Neural cell (in vitro differentiated cells): ENCODE results near the gene GLB1L3.

ENCODE experiments used
- CTCF ChIP-seq: fragments of 450-650 bp; IDR thresholded peaks from 2 replicates; pipeline ENCODE4 v1.5.1; 2014; ENCODE audit warnings: antibody characterized with exemption, mild to moderate bottlenecking, moderate library complexity; ENCODE audit not compliant: poor library complexity, severe bottlenecking
- POLR2AphosphoS5 ChIP-seq: IDR thresholded peaks from 2 replicates; pipeline ENCODE4 v1.6.1; 2012
- TAF1 ChIP-seq: IDR thresholded peaks from 2 replicates; pipeline ENCODE4 v1.6.1; 2012; ENCODE audit warnings: low read depth
- TF ChIP-seq, protein P1 (sequence below): IDR thresholded peaks from 2 replicates; pipeline ENCODE4 v1.6.1; 2012; ENCODE audit warnings: borderline replicate concordance

GRCh38 chr11:134236834-134237556, 39.2 kb upstream of the GLB1L3 start:
- TF ChIP-seq, protein P1, sequence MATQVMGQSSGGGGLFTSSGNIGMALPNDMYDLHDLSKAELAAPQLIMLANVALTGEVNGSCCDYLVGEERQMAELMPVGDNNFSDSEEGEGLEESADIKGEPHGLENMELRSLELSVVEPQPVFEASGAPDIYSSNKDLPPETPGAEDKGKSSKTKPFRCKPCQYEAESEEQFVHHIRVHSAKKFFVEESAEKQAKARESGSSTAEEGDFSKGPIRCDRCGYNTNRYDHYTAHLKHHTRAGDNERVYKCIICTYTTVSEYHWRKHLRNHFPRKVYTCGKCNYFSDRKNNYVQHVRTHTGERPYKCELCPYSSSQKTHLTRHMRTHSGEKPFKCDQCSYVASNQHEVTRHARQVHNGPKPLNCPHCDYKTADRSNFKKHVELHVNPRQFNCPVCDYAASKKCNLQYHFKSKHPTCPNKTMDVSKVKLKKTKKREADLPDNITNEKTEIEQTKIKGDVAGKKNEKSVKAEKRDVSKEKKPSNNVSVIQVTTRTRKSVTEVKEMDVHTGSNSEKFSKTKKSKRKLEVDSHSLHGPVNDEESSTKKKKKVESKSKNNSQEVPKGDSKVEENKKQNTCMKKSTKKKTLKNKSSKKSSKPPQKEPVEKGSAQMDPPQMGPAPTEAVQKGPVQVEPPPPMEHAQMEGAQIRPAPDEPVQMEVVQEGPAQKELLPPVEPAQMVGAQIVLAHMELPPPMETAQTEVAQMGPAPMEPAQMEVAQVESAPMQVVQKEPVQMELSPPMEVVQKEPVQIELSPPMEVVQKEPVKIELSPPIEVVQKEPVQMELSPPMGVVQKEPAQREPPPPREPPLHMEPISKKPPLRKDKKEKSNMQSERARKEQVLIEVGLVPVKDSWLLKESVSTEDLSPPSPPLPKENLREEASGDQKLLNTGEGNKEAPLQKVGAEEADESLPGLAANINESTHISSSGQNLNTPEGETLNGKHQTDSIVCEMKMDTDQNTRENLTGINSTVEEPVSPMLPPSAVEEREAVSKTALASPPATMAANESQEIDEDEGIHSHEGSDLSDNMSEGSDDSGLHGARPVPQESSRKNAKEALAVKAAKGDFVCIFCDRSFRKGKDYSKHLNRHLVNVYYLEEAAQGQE, result no peak
- TF ChIP-seq POLR2AphosphoS5, result no peak
- no peak for TF ChIP-seq CTCF
- TF ChIP-seq TAF1, result no peak
